GM12878 (cell line): ENCODE results near the gene BAZ2B. TPM values are rescaled to one million over a fixed set of nuclear protein-coding genes. Genes with fewer than 3 reads are reported as not detected.

Experiments
- ATAC-seq: fragments of 200-7000 bp; cut with Tn5 transposase; 3 replicates; pipeline ENCODE4 v1.9.1; 2020; ENCODE audit warnings: mild to moderate bottlenecking, moderate library complexity
- BruUV-seq: library from RNA; stranded (reverse); fragments of 400-500 nt; replicated peaks from 2 replicates; lab custom pipeline; 2021; lab: Mats Ljungman, UMichigan
- CTCF ChIA-PET: fragments of 300-600 bp; sonication (Branson Sonifier 250); formaldehyde crosslinking; extraction: SDS; loops from one replicate; lab custom pipeline; 2021; ENCODE audit warnings: inconsistent platforms; lab: Yijun Ruan, JAX
- POLR2A ChIA-PET: fragments of 350-600 bp; formaldehyde crosslinking; extraction: SDS; loops from one replicate; lab custom pipeline; 2021; ENCODE audit warnings: inconsistent platforms; lab: Charles Lee
- RAD21 ChIA-PET: fragments of 300-600 bp; sonication (Branson Sonifier 250); formaldehyde crosslinking; loops from one replicate; lab custom pipeline; 2023; ENCODE audit warnings: antibody characterized with exemption; ENCODE audit not compliant: unreplicated experiment; lab: Charles Lee
- SMC1A ChIA-PET: fragments of 300-600 bp; sonication (Branson Sonifier 250); formaldehyde crosslinking; loops from one replicate; lab custom pipeline; 2023; ENCODE audit not compliant: unreplicated experiment, uncharacterized antibody; lab: Charles Lee
- DNase-seq: peaks from one replicate; pipeline ENCODE4 v3.0.0-alpha.2; 2011; ENCODE audit warnings: low read depth, low spot score
- FAIRE-seq: peaks from 3 replicates; lab custom pipeline; 2011; peaks lifted over from hg19 to GRCh38; lab: Jason Lieb, UNC
- H2AFZ ChIP-seq: 2 replicates; pipeline ENCODE4 v1.6.0; 2011; ENCODE audit warnings: low read depth, low read length, control low read depth; ENCODE audit not compliant: control insufficient read depth
- H3K27ac ChIP-seq: 2 replicates; pipeline ENCODE4 v1.5.1; 2011; ENCODE audit warnings: control low read depth; ENCODE audit not compliant: control insufficient read depth, insufficient read depth
- H3K27me3 ChIP-seq, 2 experiments: replicated peaks in 1 of 2; 2 replicates each; pipeline versions ENCODE4 v1.6.0 to v1.6.1; 2011; ENCODE audit warnings: low read length in 1 of 2; ENCODE audit not compliant: control insufficient read depth in 2 of 2, insufficient read depth in 2 of 2
- H3K36me3 ChIP-seq, 2 experiments: 2 replicates each; pipeline ENCODE4 v1.5.1; 2011; ENCODE audit warnings: low read length in 1 of 2; ENCODE audit not compliant: control insufficient read depth in 2 of 2, insufficient read depth in 2 of 2
- H3K4me1 ChIP-seq: 2 replicates; pipeline ENCODE4 v1.6.1; 2011; ENCODE audit warnings: mild to moderate bottlenecking, low read length, moderate library complexity, mixed read lengths; ENCODE audit not compliant: control insufficient read depth, insufficient read depth
- H3K4me2 ChIP-seq: 2 replicates; pipeline ENCODE4 v1.6.0; 2011; ENCODE audit warnings: control low read depth; ENCODE audit not compliant: control insufficient read depth, insufficient read depth
- H3K4me3 ChIP-seq: fragments of 200-600 bp; sonication (generic); 2 replicates; pipeline ENCODE4 v1.5.1; 2016
- H3K79me2 ChIP-seq: 2 replicates; pipeline ENCODE4 v1.6.0; 2011; ENCODE audit warnings: low read length; ENCODE audit not compliant: control insufficient read depth, insufficient read depth
- H3K9ac ChIP-seq: 2 replicates; pipeline ENCODE4 v1.8.0; 2011; ENCODE audit warnings: low read length, control low read depth, mixed read lengths; ENCODE audit not compliant: control insufficient read depth, insufficient read depth
- H3K9me3 ChIP-seq: replicated peaks from 3 replicates; pipeline ENCODE4 v1.5.1; 2011; ENCODE audit warnings: mild to moderate bottlenecking, low read length; ENCODE audit not compliant: control insufficient read depth, insufficient read depth
- H4K20me1 ChIP-seq: 2 replicates; pipeline ENCODE4 v1.6.0; 2011; ENCODE audit not compliant: control insufficient read depth, insufficient read depth
- E2F4 ChIP-seq: IDR thresholded peaks from 2 replicates; pipeline ENCODE4 v1.6.1; 2012; ENCODE audit warnings: low read depth, low read length, improper control_type of control experiment
- ETV6 ChIP-seq, 2 experiments: fragments of 450-650 bp in 1 of 2; IDR thresholded peaks in 1 of 2; conservative IDR thresholded peaks in 1 of 2; 2 replicates each; pipeline ENCODE4 v1.6.1; 2014; ENCODE audit warnings: antibody characterized with exemption in 1 of 2, borderline replicate concordance in 1 of 2, low read depth in 1 of 2, mild to moderate bottlenecking in 1 of 2, moderate library complexity in 1 of 2
- FOS ChIP-seq: IDR thresholded peaks from 3 replicates; pipeline ENCODE4 v1.6.1; 2011; ENCODE audit warnings: borderline replicate concordance; ENCODE audit not compliant: insufficient read length; ENCODE audit errors: extremely low read depth
- GABPA ChIP-seq: IDR thresholded peaks from 2 replicates; pipeline ENCODE4 v1.6.1; 2014; ENCODE audit warnings: antibody characterized with exemption, low read depth, mild to moderate bottlenecking, inconsistent platforms
- GATAD2B ChIP-seq: fragments of 450-650 bp; conservative IDR thresholded peaks from 2 replicates; pipeline ENCODE4 v1.6.1; 2017; ENCODE audit warnings: low read depth, mild to moderate bottlenecking, moderate library complexity
- NFIC ChIP-seq: IDR thresholded peaks from 2 replicates; pipeline ENCODE4 v1.6.1; 2012; ENCODE audit warnings: low read depth, mild to moderate bottlenecking, inconsistent platforms, low read length, moderate library complexity
- NRF1 ChIP-seq: conservative IDR thresholded peaks from 2 replicates; pipeline ENCODE4 v1.6.1; 2011; ENCODE audit warnings: mild to moderate bottlenecking, low read depth, low read length, improper control_type of control experiment
- POLR2AphosphoS5 ChIP-seq: IDR thresholded peaks from 2 replicates; pipeline ENCODE4 v1.6.1; 2011; ENCODE audit warnings: mild to moderate bottlenecking, low read length, inconsistent platforms
- STAT1 ChIP-seq: fragments of 450-650 bp; conservative IDR thresholded peaks from 2 replicates; pipeline ENCODE4 v1.6.1; 2014; ENCODE audit warnings: antibody characterized with exemption, mild to moderate bottlenecking
- TARDBP ChIP-seq: IDR thresholded peaks from 2 replicates; pipeline ENCODE4 v1.6.1; 2016; ENCODE audit warnings: borderline replicate concordance
- ZNF622 ChIP-seq: fragments of 450-650 bp; IDR thresholded peaks from 2 replicates; pipeline ENCODE4 v1.6.1; 2017; ENCODE audit warnings: mild to moderate bottlenecking, inconsistent platforms
- WGBS: methylation state at CpG from one replicate; pipeline ENCODE4 v1.1.6; 2016; ENCODE audit warnings: low lambda C conversion rate; ENCODE audit not compliant: insufficient replicate concordance, insufficient coverage; ENCODE audit errors: missing lambda C conversion rate; 5-methylcytosine and 5-hydroxymethylcytosine counted together
- in situ Hi-C: fragments of 300-500 bp; cut with MboI; formaldehyde crosslinking; loops from 9 replicates; pipeline ENCODE4 v1.14.3; 2018; ENCODE audit warnings: mixed read lengths
- intact Hi-C: fragments of 100-400 bp; cut with micrococcal nuclease; formaldehyde crosslinking; loops from one replicate; pipeline ENCODE4 v1.14.2; 2022; ENCODE audit not compliant: unreplicated experiment
- polyA plus RNA-seq, 11 experiments: library from polyadenylated mRNA; depleted of rRNA in 4 of 11; unstranded in 6 of 11; stranded (reverse) in 5 of 11; fragments of >200 nt; fragmentation: Nextera tagmentation in 4 of 11; fragmentation: Illumina TruSeq in 1 of 11; extraction: Ambion mirVana in 4 of 11; extraction: Trizol in 1 of 11; gene quantifications; 1 replicate in 1 of 11; 2 replicates in 10 of 11; pipeline versions ENCODE4 v1.2.1 to v1.2.3, GENCODE V29; 2011 to 2016; ENCODE audit warnings: inconsistent platforms in 2 of 11, missing spikeins in 2 of 11, low read depth in 1 of 11
- total RNA-seq, 4 experiments: library from RNA; depleted of rRNA in 3 of 4; stranded (reverse); fragments of >200 nt in 3 of 4; fragmentation: Illumina TruSeq in 1 of 4; extraction: Trizol in 1 of 4; gene quantifications; 2 replicates each; pipeline versions ENCODE4 v1.2.1 to v1.2.3, GENCODE V29; 2013 to 2021

BAZ2B gene
- total and polyA plus RNA-seq, 10 of the 15 experiments (the other 5 are each of a cell fraction or from before 2014, with no cell fraction given): 8.8 to 49.7 (median 24.7) TPM

GRCh38 chr2:159317392-159318088 is 298.8 kb downstream of the BAZ2B start:
- Histone ChIP-seq H3K4me1 (no peaks in the 10 kb centered on the region), H3K27ac (no peak overlapping the region), H2AFZ (no peak overlapping the region), H4K20me1 (no peaks in the 10 kb centered on the region), H3K9ac (no peak overlapping the region), H3K27me3 (no peaks in the 10 kb centered on the region), H3K9me3 (no peaks in the 10 kb centered on the region; the same call in 2 of the 3 replicates), H3K4me2 (no peak overlapping the region), H3K79me2 (no peaks in the 10 kb centered on the region), H3K4me3 (no peak overlapping the region), H3K36me3 (no peaks in the 10 kb centered on the region)
- ATAC-seq (peak; percentile 72), DNase-seq (no peak), FAIRE-seq (no peak)
- no TSS peak for BruUV-seq
- in situ Hi-C loops: no loop called here
- no peak for TF ChIP-seq STAT1
- TF ChIP-seq POLR2AphosphoS5: no peak
- no peak for TF ChIP-seq TARDBP
- TF ChIP-seq NRF1: no peak
- TF ChIP-seq NFIC: no peak
- no peak for TF ChIP-seq ZNF622
- ChIA-PET RAD21 (no interaction called here), SMC1A (interaction anchor here (0.7 to 1.2 kb wide), 2 partner anchors 20 to 162 kb away, joined by 3 to 5 read pairs; no protein-coding TSS in a partner anchor), POLR2A (no interaction called here), CTCF (no interaction called here)
- intact Hi-C loops: no loop called here
- WGBS: 99% methylated on average over 3 of the region's 3 CpGs

- Histone ChIP-seq H2AFZ (no peak overlapping the region), H3K4me1 (no peaks in the 10 kb centered on the region), H3K79me2 (no peaks in the 10 kb centered on the region), H3K27ac (no peak overlapping the region), H3K4me3 (no peak overlapping the region), H3K36me3 (no peaks in the 10 kb centered on the region), H3K9me3 (no peaks in the 10 kb centered on the region), H3K4me2 (no peak overlapping the region), H3K27me3 (no peaks in the 10 kb centered on the region), H4K20me1 (no peaks in the 10 kb centered on the region)
- BruUV-seq: no TSS peak
- in situ Hi-C loops (no loop called here), intact Hi-C loops (no loop called here)
- CTCF ChIA-PET: no interaction called here
- no peak for DNase-seq
- RAD21 ChIA-PET: no interaction called here
- peak; percentile 31 for FAIRE-seq
- SMC1A ChIA-PET: no interaction called here
- TF ChIP-seq E2F4 (no peak), GABPA (no peak), GATAD2B (no peak), ETV6 (conservative IDR thresholded peaks at IDR 0.05 in 1 of 2, IDR thresholded peaks at IDR 0.05 in 1 of 2; ENCODE audit: borderline replicate concordance in 1 of 2, low read depth in 1 of 2) (no peak), FOS (no peak)
- TF ChIP-seq, all 136 proteins: peak for 0
- no peak for ATAC-seq
- H3K9ac ChIP-seq: no peak overlapping the region
- POLR2A ChIA-PET: no interaction called here
These were observed 308.4 kb downstream of the BAZ2B start for GRCh38 chr2:159307942-159308341.
